ENCODE data around the gene ARHGEF4. TPM values are rescaled to one million over a fixed set of nuclear protein-coding genes. Genes with fewer than 3 reads are reported as not detected.

The ARHGEF4 gene
- total RNA-seq, 1 experiment from 2014 or later = 12.6 TPM

- H3K79me2 ChIP-seq (ENCODE audit: insufficient read depth, low read length) = no peaks in the 10 kb centered on the region
- no peak overlapping the region for H2BK12ac ChIP-seq (ENCODE audit: insufficient read length, low read depth, low read length)
- no peak overlapping the region for H3K9ac ChIP-seq (ENCODE audit: extremely low read depth, insufficient read length, low read length)
- no peak overlapping the region for H4K5ac ChIP-seq (ENCODE audit: insufficient read length, low read depth, low read length)
- H3T11ph ChIP-seq (ENCODE audit: low read length) = no peak overlapping the region
- no peak overlapping the region for H2BK5ac ChIP-seq (ENCODE audit: insufficient read length, low read length)
- Mint-ChIP-seq H3K27me3 (ENCODE audit: low read depth) (peaks cover 6% of the 10 kb centered on the region), H3K4me1 (peaks cover 44 to 62% of the 10 kb centered on the region in 2 experiments), H3K9me3 (peaks cover 0 to 3% of the 10 kb centered on the region in 2 experiments; a peak in 2 of 5 replicates), H3K36me3 (ENCODE audit: insufficient read depth in 1 of 3, low read depth in 3 of 3) (no peaks in the 10 kb centered on the region), H3K4me3 (no peak overlapping the region), H3K27ac (no peak overlapping the region; a peak in 1 of 7 replicates)
- no peak overlapping the region for H3K4ac ChIP-seq (ENCODE audit: low read depth, low read length)
- H3K14ac ChIP-seq (ENCODE audit: insufficient read depth, low read length) = no peak overlapping the region
- no CpG with 5 or more reads among the region's 10 CpGs for WGBS (ENCODE audit: extremely low coverage, insufficient read length, low lambda C conversion rate)
- no peak overlapping the region for H3K23ac ChIP-seq (ENCODE audit: insufficient read length, low read depth, low read length)
- H3K27me3 ChIP-seq (ENCODE audit: insufficient read depth, low read length) = no peaks in the 10 kb centered on the region
- no peak overlapping the region for H3K27ac ChIP-seq (ENCODE audit: insufficient read length, low read depth, low read length)
- no peak overlapping the region for H3K56ac ChIP-seq (ENCODE audit: insufficient read length, low read depth, low read length)
- H3K4me2 ChIP-seq (ENCODE audit: insufficient read depth, insufficient read length, low read length) = no peak overlapping the region
- H3K9me3 ChIP-seq (ENCODE audit: control insufficient read depth, low read depth, low read length) = no peaks in the 10 kb centered on the region
- H4K20me1 ChIP-seq (ENCODE audit: control insufficient read depth, insufficient read depth, insufficient read length) = peaks cover 3% of the 10 kb centered on the region
- no peaks in the 10 kb centered on the region for H3K79me1 ChIP-seq (ENCODE audit: insufficient read depth, low read depth, low read length, poor library complexity, severe bottlenecking)
- no peak overlapping the region for H2AFZ ChIP-seq (ENCODE audit: low read length)
- no peak overlapping the region for H4K8ac ChIP-seq (replicated peaks; ENCODE audit: insufficient read length, low read depth, low read length)
- no peak for DNase-seq
- no peak overlapping the region for H2BK120ac ChIP-seq (ENCODE audit: low read depth, low read length, poor library complexity, severe bottlenecking)
- no peak overlapping the region for H2BK15ac ChIP-seq (ENCODE audit: low read depth, low read length)
- no peak overlapping the region for H2BK20ac ChIP-seq (ENCODE audit: low read depth, low read length, poor library complexity, severe bottlenecking)
- TF ChIP-seq CTCF (conservative IDR thresholded peaks at IDR 0.05) = no peak
- H4K91ac ChIP-seq (ENCODE audit: insufficient read length, low read depth, low read length) = no peak overlapping the region
- H3K23me2 ChIP-seq (ENCODE audit: insufficient read length, low read depth, low read length, poor library complexity, severe bottlenecking) = no peaks in the 10 kb centered on the region
- no peak overlapping the region for H2AK5ac ChIP-seq (ENCODE audit: insufficient read length, low read length)
- no peak overlapping the region for H3K18ac ChIP-seq (ENCODE audit: insufficient read length, low read depth, low read length)
- H3K4me1 ChIP-seq (ENCODE audit: insufficient read depth, low read length) = peaks cover 2% of the 10 kb centered on the region; the same call in 1 of the 2 replicates
Measured at GRCh38 chr2:130823171-130823885, 13.4 kb upstream of the ARHGEF4 start.
